Parathyroid adenoma (tissue), 2 donors: ENCODE measurements around the gene ADAMTS7.
"Not testable (repeated sequence)": the region's sequence is repeated elsewhere in the genome, so short reads cannot be mapped to it uniquely, and the experiment has no call there.

Experiments used
- H2AFZ ChIP-seq: fragments of 300-600 bp; sonication (generic); one replicate; pipeline ENCODE4 v1.7.0; 2017; ENCODE audit warnings: antibody characterized with exemption, mild to moderate bottlenecking
- H3K27ac ChIP-seq: fragments of 300-600 bp; sonication (generic); one replicate; pipeline ENCODE4 v1.7.0; 2017
- H3K27me3 ChIP-seq: fragments of 300-600 bp; sonication (generic); one replicate; pipeline ENCODE4 v1.7.0; 2017; ENCODE audit warnings: low read length; ENCODE audit not compliant: control insufficient read depth, insufficient read depth
- H3K36me3 ChIP-seq: fragments of 300-600 bp; sonication (generic); one replicate; pipeline ENCODE4 v1.7.0; 2017; ENCODE audit warnings: low read length; ENCODE audit not compliant: control insufficient read depth, insufficient read depth
- H3K4me1 ChIP-seq: fragments of 300-600 bp; sonication (generic); one replicate; pipeline ENCODE4 v1.7.0; 2017; ENCODE audit warnings: control low read depth
- H3K4me2 ChIP-seq: fragments of 300-600 bp; sonication (generic); one replicate; pipeline ENCODE4 v1.7.0; 2017; ENCODE audit warnings: low read length
- H3K4me3 ChIP-seq: fragments of 300-600 bp; sonication (generic); one replicate; pipeline ENCODE4 v1.7.0; 2017; ENCODE audit warnings: low read depth, low read length
- H3K79me2 ChIP-seq: fragments of 300-600 bp; sonication (generic); one replicate; pipeline ENCODE4 v1.7.0; 2017; ENCODE audit warnings: control low read depth
- H3K9ac ChIP-seq: fragments of 300-600 bp; sonication (generic); one replicate; pipeline ENCODE4 v1.7.0; 2017; ENCODE audit warnings: mild to moderate bottlenecking
- H3K9me3 ChIP-seq: fragments of 300-600 bp; sonication (generic); one replicate; pipeline ENCODE4 v1.7.0; 2017; ENCODE audit warnings: low read length; ENCODE audit not compliant: control insufficient read depth
- CTCF ChIP-seq: fragments of 300-600 bp; sonication (generic); IDR thresholded peaks from one replicate; pipeline ENCODE4 v1.7.0; 2017; ENCODE audit warnings: antibody characterized with exemption, mild to moderate bottlenecking
- donor health status: primary hyperparathyroidism.

Gene ADAMTS7

GRCh38 chr15:78737187-78737820 is 74.0 kb downstream of the ADAMTS7 start:
- Histone ChIP-seq H3K4me3 (no peak overlapping the region), H3K27ac (no peak overlapping the region), H2AFZ (no peak overlapping the region), H3K36me3 (no peaks in the 10 kb centered on the region), H3K9ac (no peak overlapping the region), H3K79me2 (no peaks in the 10 kb centered on the region), H3K4me2 (no peak overlapping the region), H3K27me3 (no peaks in the 10 kb centered on the region), H3K4me1 (no peaks in the 10 kb centered on the region), H3K9me3 (no peaks in the 10 kb centered on the region)
- TF ChIP-seq CTCF = no peak

- H3K9me3 ChIP-seq, H3K4me1 ChIP-seq, H2AFZ ChIP-seq, H3K36me3 ChIP-seq, H3K79me2 ChIP-seq, H3K4me3 ChIP-seq, H3K27ac ChIP-seq, H3K4me2 ChIP-seq, H3K27me3 ChIP-seq, H3K9ac ChIP-seq: not testable (repeated sequence)
Measured at GRCh38 chr15:78736286-78736685, 75.0 kb downstream of the ADAMTS7 start.

- Histone ChIP-seq H3K4me1 (no peaks in the 10 kb centered on the region), H3K27ac (no peak overlapping the region), H3K4me3 (no peak overlapping the region), H3K9me3 (no peaks in the 10 kb centered on the region), H3K4me2 (no peak overlapping the region), H3K36me3 (no peaks in the 10 kb centered on the region), H2AFZ (no peak overlapping the region), H3K79me2 (no peaks in the 10 kb centered on the region), H3K27me3 (no peaks in the 10 kb centered on the region), H3K9ac (no peak overlapping the region)
- TF ChIP-seq CTCF = no peak
Measured at GRCh38 chr15:78734451-78735064, 76.7 kb downstream of the ADAMTS7 start.

GRCh38 chr15:78732634-78733033 is 78.6 kb downstream of the ADAMTS7 start:
- Histone ChIP-seq H3K9me3 (no peaks in the 10 kb centered on the region), H3K4me2 (no peak overlapping the region), H3K27me3 (no peaks in the 10 kb centered on the region), H3K27ac (no peak overlapping the region), H3K79me2 (no peaks in the 10 kb centered on the region), H3K9ac (no peak overlapping the region), H2AFZ (no peak overlapping the region), H3K36me3 (no peaks in the 10 kb centered on the region), H3K4me3 (no peak overlapping the region), H3K4me1 (no peaks in the 10 kb centered on the region)
- no peak for TF ChIP-seq CTCF

GRCh38 chr15:78730955-78731354 is 80.3 kb downstream of the ADAMTS7 start:
- Histone ChIP-seq H3K27me3 (no peaks in the 10 kb centered on the region), H3K4me3 (no peak overlapping the region), H3K4me1 (no peaks in the 10 kb centered on the region), H3K9me3 (no peaks in the 10 kb centered on the region), H3K36me3 (no peaks in the 10 kb centered on the region), H3K27ac (no peak overlapping the region), H2AFZ (no peak overlapping the region), H3K79me2 (no peaks in the 10 kb centered on the region), H3K4me2 (no peak overlapping the region), H3K9ac (no peak overlapping the region)
- no peak for TF ChIP-seq CTCF

- not testable (repeated sequence) for H2AFZ ChIP-seq, H3K9me3 ChIP-seq, H3K4me2 ChIP-seq, H3K4me1 ChIP-seq, H3K4me3 ChIP-seq, H3K36me3 ChIP-seq, H3K27me3 ChIP-seq, H3K9ac ChIP-seq, H3K27ac ChIP-seq, H3K79me2 ChIP-seq
Measured at GRCh38 chr15:78728427-78728826, 82.8 kb downstream of the ADAMTS7 start.
